IPS-NIHi7 (cell line): ENCODE results near the gene CAMK4.

Source experiments
- DNase-seq: peaks from one replicate; pipeline ENCODE4 v3.0.0; 2012; ENCODE audit warnings: mixed read lengths; ENCODE audit errors: extremely low spot score

Gene CAMK4

GRCh38 chr5:111229221-111229835, 5.1 kb downstream of the CAMK4 start:
- DNase-seq: no peak

GRCh38 chr5:111229871-111230810, 6.0 kb downstream of the CAMK4 start:
- no peak for DNase-seq

- no peak for DNase-seq
These were observed 6.9 kb downstream of the CAMK4 start for GRCh38 chr5:111231119-111231518.

- DNase-seq: no peak
These were observed 8.3 kb downstream of the CAMK4 start for GRCh38 chr5:111232311-111233051.

- DNase-seq: no peak
These were observed 8.8 kb downstream of the CAMK4 start for GRCh38 chr5:111233052-111233374.

GRCh38 chr5:111234125-111234524, 9.9 kb downstream of the CAMK4 start:
- no peak for DNase-seq

GRCh38 chr5:111235635-111236034, 11.5 kb downstream of the CAMK4 start:
- DNase-seq: no peak

GRCh38 chr5:111236348-111236747, 12.2 kb downstream of the CAMK4 start:
- DNase-seq: no peak

- no peak for DNase-seq
These were observed 12.8 kb downstream of the CAMK4 start for GRCh38 chr5:111236995-111237394.

- no peak for DNase-seq
These were observed 13.3 kb downstream of the CAMK4 start for GRCh38 chr5:111237470-111237869.

- no peak for DNase-seq
These were observed 14.4 kb downstream of the CAMK4 start for GRCh38 chr5:111238431-111239225.

- DNase-seq: no peak
These were observed 17.5 kb downstream of the CAMK4 start for GRCh38 chr5:111241696-111242095.

- no peak for DNase-seq
These were observed 18.4 kb downstream of the CAMK4 start for GRCh38 chr5:111242606-111243005.

GRCh38 chr5:111243318-111243717, 19.1 kb downstream of the CAMK4 start:
- no peak for DNase-seq

- no peak for DNase-seq
These were observed 21.5 kb downstream of the CAMK4 start for GRCh38 chr5:111245654-111246053.

GRCh38 chr5:111246459-111246858, 22.3 kb downstream of the CAMK4 start:
- DNase-seq: no peak

GRCh38 chr5:111248571-111248970, 24.4 kb downstream of the CAMK4 start:
- no peak for DNase-seq

GRCh38 chr5:111251921-111252320, 27.7 kb downstream of the CAMK4 start:
- no peak for DNase-seq

GRCh38 chr5:111252799-111253545, 28.8 kb downstream of the CAMK4 start:
- no peak for DNase-seq

- no peak for DNase-seq
These were observed 30.4 kb downstream of the CAMK4 start for GRCh38 chr5:111254613-111255012.

- no peak for DNase-seq
These were observed 31.0 kb downstream of the CAMK4 start for GRCh38 chr5:111255169-111255568.
